Hepatocyte (in vitro differentiated cells): ENCODE data around the gene ADAM12.

ENCODE experiments used
- CTCF ChIP-seq: fragments of 200-600 bp; sonication (generic); IDR thresholded peaks from 2 replicates; pipeline ENCODE4 v1.5.1; 2016; ENCODE audit warnings: antibody characterized with exemption, mild to moderate bottlenecking; ENCODE audit not compliant: poor library complexity
- EZH2 ChIP-seq: fragments of 200-600 bp; sonication (generic); IDR thresholded peaks from 2 replicates; pipeline ENCODE4 v1.6.1; 2016; ENCODE audit warnings: antibody characterized with exemption, mild to moderate bottlenecking, borderline replicate concordance

- no peak for TF ChIP-seq CTCF
- no peak for TF ChIP-seq EZH2
These were observed 38.6 kb downstream of the ADAM12 start for GRCh38 chr10:126349676-126350075.
